Neural cell (in vitro differentiated cells): Measurements from ENCODE around the gene TNRC6C.

Experiments
- CTCF ChIP-seq: fragments of 450-650 bp; IDR thresholded peaks from 2 replicates; pipeline ENCODE4 v1.5.1; 2014; ENCODE audit warnings: antibody characterized with exemption, mild to moderate bottlenecking, moderate library complexity; ENCODE audit not compliant: poor library complexity, severe bottlenecking
- EZH2 ChIP-seq: fragments of 200-600, 300-800 bp; shearing (Covaris generic), sonication (generic); IDR thresholded peaks from 2 replicates; pipeline ENCODE4 v1.6.1; 2014; ENCODE audit warnings: antibody characterized with exemption, low read length, borderline replicate concordance, mild to moderate bottlenecking; ENCODE audit not compliant: insufficient read depth, poor library complexity, severe bottlenecking
- MXI1 ChIP-seq: fragments of 450-650 bp; conservative IDR thresholded peaks from 2 replicates; pipeline ENCODE4 v1.6.1; 2014; ENCODE audit warnings: antibody characterized with exemption, mild to moderate bottlenecking; ENCODE audit not compliant: poor library complexity, severe bottlenecking
- POLR2AphosphoS5 ChIP-seq: IDR thresholded peaks from 2 replicates; pipeline ENCODE4 v1.6.1; 2012
- RAD21 ChIP-seq: fragments of 450-650 bp; conservative IDR thresholded peaks from 2 replicates; pipeline ENCODE4 v1.6.1; 2014; ENCODE audit warnings: antibody characterized with exemption, mild to moderate bottlenecking, moderate library complexity
- REST ChIP-seq: IDR thresholded peaks from 2 replicates; pipeline ENCODE4 v1.6.1; 2012; ENCODE audit warnings: borderline replicate concordance
- SMC3 ChIP-seq: fragments of 450-650 bp; conservative IDR thresholded peaks from 2 replicates; pipeline ENCODE4 v1.6.1; 2014; ENCODE audit warnings: antibody characterized with exemption, mild to moderate bottlenecking, moderate library complexity; ENCODE audit not compliant: poor library complexity

DNA sequence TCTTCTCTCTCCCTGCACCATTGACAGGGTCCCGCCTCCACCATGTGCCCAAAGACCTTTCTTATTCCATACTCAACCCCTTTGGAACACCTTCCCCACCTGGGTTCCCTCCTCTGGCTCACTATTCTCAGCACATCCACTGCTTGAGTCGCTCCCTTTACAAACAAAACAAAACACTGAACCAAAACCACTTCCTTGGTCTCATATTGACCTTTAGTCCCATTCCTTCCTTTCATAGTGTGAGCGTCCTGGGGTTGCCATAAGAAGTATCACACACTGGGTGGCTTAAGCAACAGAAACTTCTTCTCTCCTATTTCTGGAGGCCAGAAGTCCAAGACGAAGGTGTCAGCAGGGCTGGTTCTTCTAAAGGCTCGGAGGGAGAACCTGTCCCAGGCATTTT, 6.1 kb upstream of the TNRC6C start:
- TF ChIP-seq CTCF (no peak), RAD21 (no peak), EZH2 (no peak), REST (no peak), SMC3 (no peak), POLR2AphosphoS5 (no peak), MXI1 (no peak)
